SK-N-SH treated with all-trans-retinoic acid at 6 μM for 48 hours (cell line): ENCODE results near the gene ZNF845.

Source experiments
- ATAC-seq: fragments of 200-7000 bp; cut with Tn5 transposase; 3 replicates; pipeline ENCODE4 v1.9.1; 2020; ENCODE audit warnings: mild to moderate bottlenecking, moderate library complexity
- ARNTL ChIP-seq: fragments of 450-650 bp; formaldehyde crosslinking; IDR thresholded peaks from 2 replicates; pipeline ENCODE4 v1.5.0; 2020; ENCODE audit warnings: low read depth, mild to moderate bottlenecking, moderate library complexity, borderline replicate concordance
- BACH2 ChIP-seq: fragments of 250-450 bp; sonication (Bioruptor Pico); IDR thresholded peaks from 2 replicates; pipeline ENCODE4 v1.9.0; 2021; ENCODE audit warnings: mild to moderate bottlenecking, borderline replicate concordance
- CREB5 ChIP-seq: fragments of 250-450 bp; sonication (Bioruptor Pico); IDR thresholded peaks from 2 replicates; pipeline ENCODE4 v1.5.1; 2020; ENCODE audit warnings: low read depth, mild to moderate bottlenecking, moderate library complexity
- CSDC2 ChIP-seq: fragments of 250-450 bp; sonication (Bioruptor Pico); IDR thresholded peaks from 2 replicates; pipeline ENCODE4 v1.5.0; 2020; ENCODE audit warnings: mild to moderate bottlenecking, moderate library complexity
- CSRNP3 ChIP-seq: fragments of 250-450 bp; sonication (Bioruptor Pico); IDR thresholded peaks from 2 replicates; pipeline ENCODE4 v1.5.1; 2021; ENCODE audit warnings: mild to moderate bottlenecking, moderate library complexity
- ESRRG ChIP-seq: fragments of 250-450 bp; sonication (Bioruptor Pico); IDR thresholded peaks from 2 replicates; pipeline ENCODE4 v1.6.1; 2021; ENCODE audit warnings: mild to moderate bottlenecking
- GLIS3 ChIP-seq: fragments of 250-450 bp; sonication (Bioruptor Pico); IDR thresholded peaks from 2 replicates; pipeline ENCODE4 v1.5.0; 2020; ENCODE audit warnings: mild to moderate bottlenecking, moderate library complexity
- ISL1 ChIP-seq: fragments of 250-450 bp; sonication (Bioruptor Pico); IDR thresholded peaks from 2 replicates; pipeline ENCODE4 v2.1.2; 2022; ENCODE audit warnings: mild to moderate bottlenecking, moderate library complexity
- OSR1 ChIP-seq: fragments of 250-450 bp; sonication (Bioruptor Pico); IDR thresholded peaks from 2 replicates; pipeline ENCODE4 v1.8.0; 2022; ENCODE audit warnings: moderate library complexity, mild to moderate bottlenecking, inconsistent platforms
- PATZ1 ChIP-seq: fragments of 250-450 bp; sonication (Bioruptor Pico); IDR thresholded peaks from 2 replicates; pipeline ENCODE4 v1.8.0; 2020; ENCODE audit warnings: mild to moderate bottlenecking, moderate library complexity, borderline replicate concordance
- POU6F1 ChIP-seq: fragments of 250-450 bp; sonication (Bioruptor Pico); IDR thresholded peaks from 2 replicates; pipeline ENCODE4 v1.8.0; 2021; ENCODE audit warnings: low read depth, mild to moderate bottlenecking, moderate library complexity, borderline replicate concordance
- PPARA ChIP-seq: fragments of 250-450 bp; sonication (Bioruptor Pico); IDR thresholded peaks from 2 replicates; pipeline ENCODE4 v1.5.0; 2020; ENCODE audit warnings: mild to moderate bottlenecking, borderline replicate concordance
- RARB ChIP-seq: fragments of 250-450 bp; sonication (Bioruptor Pico); IDR thresholded peaks from 2 replicates; pipeline ENCODE4 v1.8.0; 2021; ENCODE audit warnings: mild to moderate bottlenecking, moderate library complexity
- SNAI2 ChIP-seq: fragments of 250-450 bp; sonication (Bioruptor Pico); IDR thresholded peaks from 2 replicates; pipeline ENCODE4 v1.5.0; 2020; ENCODE audit warnings: mild to moderate bottlenecking, moderate library complexity
- TCF4 ChIP-seq: fragments of 250-450 bp; sonication (Bioruptor Pico); IDR thresholded peaks from 2 replicates; pipeline ENCODE4 v1.8.0; 2021; ENCODE audit warnings: mild to moderate bottlenecking, moderate library complexity, borderline replicate concordance
- TOX ChIP-seq: fragments of 250-450 bp; sonication (Bioruptor Pico); IDR thresholded peaks from 2 replicates; pipeline ENCODE4 v1.8.0; 2021; ENCODE audit warnings: mild to moderate bottlenecking, moderate library complexity, borderline replicate concordance
- TSHZ2 ChIP-seq: fragments of 250-450 bp; sonication (Bioruptor Pico); IDR thresholded peaks from 2 replicates; pipeline ENCODE4 v1.5.0; 2020; ENCODE audit warnings: mild to moderate bottlenecking, moderate library complexity
- ZC3H10 ChIP-seq: fragments of 250-450 bp; sonication (Bioruptor Pico); IDR thresholded peaks from 2 replicates; pipeline ENCODE4 v1.5.1; 2021; ENCODE audit warnings: mild to moderate bottlenecking, moderate library complexity
- ZFP3 ChIP-seq: fragments of 250-450 bp; sonication (Bioruptor Pico); IDR thresholded peaks from 2 replicates; pipeline ENCODE4 v1.5.0; 2020; ENCODE audit warnings: mild to moderate bottlenecking, moderate library complexity
- ZFP30 ChIP-seq: fragments of 450-650 bp; formaldehyde crosslinking; IDR thresholded peaks from 2 replicates; pipeline ENCODE4 v1.5.0; 2022; ENCODE audit warnings: mild to moderate bottlenecking, moderate library complexity
- ZNF565 ChIP-seq: fragments of 450-650 bp; formaldehyde crosslinking; conservative IDR thresholded peaks from 2 replicates; pipeline ENCODE4 v1.5.0; 2020; ENCODE audit warnings: low read depth, mild to moderate bottlenecking, moderate library complexity
- ZNF8 ChIP-seq: fragments of 450-650 bp; formaldehyde crosslinking; IDR thresholded peaks from 2 replicates; pipeline ENCODE4 v1.5.0; 2020; ENCODE audit warnings: mild to moderate bottlenecking, moderate library complexity

Gene ZNF845

GRCh38 chr19:53388168-53388567, 54.6 kb downstream of the ZNF845 start:
- TF ChIP-seq PPARA (CRISPR knock-in tag) (no peak), TOX (CRISPR knock-in tag) (no peak), OSR1 (CRISPR knock-in tag) (no peak), PATZ1 (no peak), ISL1 (CRISPR knock-in tag) (no peak), CSDC2 (CRISPR knock-in tag) (no peak), ZC3H10 (CRISPR knock-in tag) (no peak)
- TF ChIP-seq, all 23 proteins: peak for 0
- ATAC-seq = no peak

GRCh38 chr19:53388904-53389303, 55.4 kb downstream of the ZNF845 start:
- ATAC-seq = no peak
- TF ChIP-seq PATZ1 = no peak
- no peak for TF ChIP-seq ZFP30
- no peak for TF ChIP-seq ARNTL (CRISPR knock-in tag)
- TF ChIP-seq RARB (CRISPR knock-in tag) = no peak
- no peak for TF ChIP-seq ISL1 (CRISPR knock-in tag)
- no peak for TF ChIP-seq ZFP3 (CRISPR knock-in tag)
- no peak for TF ChIP-seq ZC3H10 (CRISPR knock-in tag)
- TF ChIP-seq TOX (CRISPR knock-in tag) = no peak
- TF ChIP-seq POU6F1 = no peak
- no peak for TF ChIP-seq SNAI2 (CRISPR knock-in tag)
- no peak for TF ChIP-seq ZNF565 (CRISPR knock-in tag)
- TF ChIP-seq CREB5 (CRISPR knock-in tag) = no peak
- no peak for TF ChIP-seq TSHZ2 (CRISPR knock-in tag)
- no peak for TF ChIP-seq TCF4
- TF ChIP-seq OSR1 (CRISPR knock-in tag) = no peak
- TF ChIP-seq BACH2 (CRISPR knock-in tag) = no peak
- TF ChIP-seq ESRRG (CRISPR knock-in tag) = no peak
- TF ChIP-seq CSRNP3 (CRISPR knock-in tag) = no peak
- TF ChIP-seq GLIS3 (CRISPR knock-in tag) = no peak
- no peak for TF ChIP-seq ZNF8 (CRISPR knock-in tag)
